SK-N-MC (cell line): ENCODE results near the gene HES4.

Source experiments
- EZH2 ChIP-seq: fragments of 200-600 bp; sonication (generic); IDR thresholded peaks from one replicate; pipeline ENCODE4 v1.6.1; 2017; ENCODE audit warnings: antibody characterized with exemption
- FOXP2 ChIP-seq: optimal IDR thresholded peaks from 2 replicates; pipeline ENCODE3; 2011; ENCODE audit warnings: mild to moderate bottlenecking, moderate library complexity; ENCODE audit not compliant: insufficient read depth; ENCODE audit errors: extremely low read length, control extremely low read depth
- POLR2AphosphoS5 ChIP-seq: IDR thresholded peaks from 2 replicates; pipeline ENCODE4 v1.6.1; 2012; ENCODE audit warnings: mild to moderate bottlenecking, low read depth, low read length, borderline replicate concordance

GRCh38 chr1:1038694-1039093 lies 38.8 kb upstream of the HES4 start:
- no peak for TF ChIP-seq EZH2
- TF ChIP-seq POLR2AphosphoS5, result no peak
- no peak for TF ChIP-seq FOXP2
